Endodermal cell (in vitro differentiated cells): ENCODE measurements around the gene BTBD9. TPM values are rescaled to one million over a fixed set of nuclear protein-coding genes. Genes with fewer than 3 reads are reported as not detected.

Experiments used
- DNase-seq: peaks from one replicate; pipeline ENCODE4 v3.0.0-alpha.2; 2017
- H3K27ac ChIP-seq: 2 replicates; pipeline ENCODE4 v1.5.1; 2013; ENCODE audit warnings: mild to moderate bottlenecking, low read depth, low read length, moderate library complexity
- H3K27me3 ChIP-seq: 2 replicates; pipeline ENCODE4 v1.6.1; 2013; ENCODE audit warnings: mild to moderate bottlenecking, low read length, moderate library complexity; ENCODE audit not compliant: insufficient read depth, control insufficient read depth, poor library complexity, severe bottlenecking
- H3K36me3 ChIP-seq: 2 replicates; pipeline ENCODE4 v1.7.0; 2013; ENCODE audit warnings: mild to moderate bottlenecking, low read length, moderate library complexity; ENCODE audit not compliant: control insufficient read depth, insufficient read depth
- H3K4me1 ChIP-seq: one replicate; pipeline ENCODE4 v1.7.0; 2013; ENCODE audit warnings: low read length; ENCODE audit not compliant: control insufficient read depth, insufficient read depth
- H3K4me3 ChIP-seq: 2 replicates; pipeline ENCODE4 v1.5.1; 2013; ENCODE audit warnings: mild to moderate bottlenecking, low read length, moderate library complexity
- H3K9ac ChIP-seq: 2 replicates; pipeline ENCODE4 v1.6.1; 2013; ENCODE audit warnings: mild to moderate bottlenecking, low read length, moderate library complexity; ENCODE audit not compliant: poor library complexity, severe bottlenecking; ENCODE audit errors: extremely low read depth
- H3K9me3 ChIP-seq: 2 replicates; pipeline ENCODE4 v1.6.1; 2013; ENCODE audit warnings: mild to moderate bottlenecking, low read length, moderate library complexity; ENCODE audit not compliant: control insufficient read depth
- H3K27ac Mint-ChIP-seq: 2 replicates; pipeline ENCODE4 v1.8.0; 2020; ENCODE audit warnings: mixed read lengths
- H3K27me3 Mint-ChIP-seq: 2 replicates; pipeline ENCODE4 v1.8.0; 2021; ENCODE audit warnings: mild to moderate bottlenecking, mixed read lengths; ENCODE audit not compliant: insufficient read depth
- H3K36me3 Mint-ChIP-seq: 2 replicates; pipeline ENCODE4 v1.8.0; 2020; ENCODE audit warnings: low read depth, mixed read lengths
- H3K4me1 Mint-ChIP-seq: 2 replicates; pipeline ENCODE4 v1.8.0; 2020; ENCODE audit warnings: mixed read lengths
- H3K4me3 Mint-ChIP-seq: 2 replicates; pipeline ENCODE4 v1.8.0; 2020; ENCODE audit warnings: mild to moderate bottlenecking, moderate library complexity, mixed read lengths
- H3K9me3 Mint-ChIP-seq: 2 replicates; pipeline ENCODE4 v1.8.0; 2020; ENCODE audit warnings: mild to moderate bottlenecking, mixed read lengths
- WGBS, 2 experiments: methylation state at CpG; one replicate each; pipeline versions ENCODE4 v1.1.5 to v1.1.7; 2013; ENCODE audit warnings: missing lambda C conversion rate in 2 of 2, mixed read lengths in 1 of 2; ENCODE audit not compliant: insufficient coverage in 1 of 2, insufficient read length in 1 of 2; 5-methylcytosine and 5-hydroxymethylcytosine counted together
- total RNA-seq, 2 donors: library from RNA; stranded (reverse); fragmentation: NEBNext Ultra II Directional in 1 of 2; extraction: Animal tissue kit (Norgen Biotek cat#: 25700) in 1 of 2; gene quantifications; 2 replicates in 1 of 2; 3 replicates in 1 of 2; pipeline ENCODE4 v1.2.1, GENCODE V29; 2021
- TF ChIP-seq, protein P1 (sequence below): fragments of 200-600 bp; sonication (generic); conservative IDR thresholded peaks from 2 replicates; pipeline ENCODE4 v1.5.0; 2021; ENCODE audit warnings: antibody characterized with exemption, mild to moderate bottlenecking

Gene BTBD9
- total RNA-seq, 2 donors from 2014 or later = 7.6 to 12.3 TPM

DNA sequence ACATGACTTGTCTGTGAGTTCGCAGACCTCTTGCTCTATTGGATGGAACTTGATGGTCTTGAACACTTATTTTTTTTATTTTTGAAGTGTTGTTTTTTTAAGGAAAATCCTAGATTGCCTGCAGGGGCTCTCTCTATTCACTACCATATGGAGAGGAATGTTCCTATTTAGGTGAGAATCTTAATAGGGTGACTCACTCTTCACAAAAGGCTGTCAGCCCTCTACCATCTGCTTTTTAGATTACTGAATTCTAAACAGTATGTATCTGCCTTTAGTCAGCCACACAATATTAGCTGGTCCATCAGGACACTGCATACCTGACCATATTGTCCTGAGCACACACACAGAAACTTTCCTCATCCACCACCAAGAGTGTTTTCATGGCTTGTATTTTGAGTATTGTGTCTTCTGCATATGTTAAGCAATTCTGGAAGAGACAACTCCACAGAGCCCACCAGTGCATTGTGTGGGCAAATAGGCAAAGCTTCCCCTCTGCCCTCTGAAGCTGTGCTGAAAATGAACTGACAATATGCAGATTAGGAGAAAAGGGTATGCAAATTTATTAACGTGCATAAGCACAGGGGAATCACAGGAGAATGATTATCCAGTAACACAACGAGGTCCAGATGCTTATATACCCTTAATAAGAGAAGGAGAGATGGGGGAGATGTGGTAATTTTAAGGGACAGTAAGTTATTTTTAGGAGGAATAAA lies 6.6 kb upstream of the BTBD9 start:
- Mint-ChIP-seq H3K36me3 (peaks cover 2% of the 10 kb centered on the region), H3K27me3 (peaks cover 2% of the 10 kb centered on the region), H3K27ac (no peak overlapping the region), H3K4me3 (no peak overlapping the region), H3K4me1 (peaks cover 7% of the 10 kb centered on the region), H3K9me3 (peaks cover 4% of the 10 kb centered on the region)
- WGBS, 2 experiments = 79% methylated on average over 2 to 3 of the region's 3 CpGs
- Histone ChIP-seq H3K4me3 (no peak overlapping the region), H3K9ac (no peak overlapping the region), H3K9me3 (peaks cover 2% of the 10 kb centered on the region), H3K4me1 (no peaks in the 10 kb centered on the region), H3K27me3 (no peaks in the 10 kb centered on the region), H3K27ac (peak overlapping the region; percentile 21), H3K36me3 (no peaks in the 10 kb centered on the region)
- TF ChIP-seq, protein P1, sequence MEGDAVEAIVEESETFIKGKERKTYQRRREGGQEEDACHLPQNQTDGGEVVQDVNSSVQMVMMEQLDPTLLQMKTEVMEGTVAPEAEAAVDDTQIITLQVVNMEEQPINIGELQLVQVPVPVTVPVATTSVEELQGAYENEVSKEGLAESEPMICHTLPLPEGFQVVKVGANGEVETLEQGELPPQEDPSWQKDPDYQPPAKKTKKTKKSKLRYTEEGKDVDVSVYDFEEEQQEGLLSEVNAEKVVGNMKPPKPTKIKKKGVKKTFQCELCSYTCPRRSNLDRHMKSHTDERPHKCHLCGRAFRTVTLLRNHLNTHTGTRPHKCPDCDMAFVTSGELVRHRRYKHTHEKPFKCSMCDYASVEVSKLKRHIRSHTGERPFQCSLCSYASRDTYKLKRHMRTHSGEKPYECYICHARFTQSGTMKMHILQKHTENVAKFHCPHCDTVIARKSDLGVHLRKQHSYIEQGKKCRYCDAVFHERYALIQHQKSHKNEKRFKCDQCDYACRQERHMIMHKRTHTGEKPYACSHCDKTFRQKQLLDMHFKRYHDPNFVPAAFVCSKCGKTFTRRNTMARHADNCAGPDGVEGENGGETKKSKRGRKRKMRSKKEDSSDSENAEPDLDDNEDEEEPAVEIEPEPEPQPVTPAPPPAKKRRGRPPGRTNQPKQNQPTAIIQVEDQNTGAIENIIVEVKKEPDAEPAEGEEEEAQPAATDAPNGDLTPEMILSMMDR = no peak
- DNase-seq = no peak

- H3K27me3 Mint-ChIP-seq = peaks cover 7% of the 10 kb centered on the region
- 89% methylated on average over 1 of the region's 1 CpG; no CpG with 5 or more reads in 1 of the 2 experiments for WGBS, 2 experiments
These were observed 5.2 kb upstream of the BTBD9 start for GRCh38 chr6:38644951-38645350.

GRCh38 chr6:38640216-38640909 lies 634 bp upstream of the BTBD9 start:
- no peaks in the 10 kb centered on the region for H3K36me3 ChIP-seq
- Mint-ChIP-seq H3K27me3 (peaks cover 44% of the 10 kb centered on the region), H3K36me3 (no peaks in the 10 kb centered on the region), H3K4me1 (peaks cover 26% of the 10 kb centered on the region), H3K27ac (peak overlapping the region; percentile 69), H3K9me3 (no peaks in the 10 kb centered on the region), H3K4me3 (peak overlapping the region; percentile 78)
- TF ChIP-seq, protein P1 = no peak
- 35 to 40% methylated on average over 22 to 32 of the region's 32 CpGs for WGBS, 2 experiments
- peak overlapping the region; percentile 83 for H3K4me3 ChIP-seq
- H3K27ac ChIP-seq = peak overlapping the region; percentile 80
- H3K4me1 ChIP-seq = peaks cover 5% of the 10 kb centered on the region
- DNase-seq = no peak
- H3K27me3 ChIP-seq = peaks cover 34% of the 10 kb centered on the region
- H3K9me3 ChIP-seq = peaks cover 4% of the 10 kb centered on the region
- H3K9ac ChIP-seq = peak overlapping the region; percentile 73

More at GRCh38 chr6:38644951-38645350, 5.2 kb upstream of the BTBD9 start:
- Histone ChIP-seq H3K4me3 (no peak overlapping the region), H3K9me3 (no peaks in the 10 kb centered on the region), H3K9ac (no peak overlapping the region), H3K4me1 (no peaks in the 10 kb centered on the region), H3K27me3 (no peaks in the 10 kb centered on the region), H3K27ac (no peak overlapping the region), H3K36me3 (no peaks in the 10 kb centered on the region)
- no peaks in the 10 kb centered on the region for H3K9me3 Mint-ChIP-seq
- H3K4me3 Mint-ChIP-seq = no peak overlapping the region
- no peak overlapping the region for H3K27ac Mint-ChIP-seq
- no peaks in the 10 kb centered on the region for H3K36me3 Mint-ChIP-seq
- DNase-seq = no peak
- TF ChIP-seq, protein P1 = no peak
- H3K4me1 Mint-ChIP-seq = peaks cover 14% of the 10 kb centered on the region
